Activated T-helper 2 cell treated with anti-CD3 and anti-CD28 coated beads, Interferon-gamma antibody, Interleukin-2, Interleukin-4, amounts not matched to agents 10 μg/mL and 5 μg/mL and 100 μg/mL, durations not matched to agents 14 hours and 24 hours and 36 hours (primary cell): ENCODE data around the gene CCDC171. TPM values are rescaled to one million over a fixed set of nuclear protein-coding genes. Genes with fewer than 3 reads are reported as not detected.

Experiments used
- DNase-seq: peaks from one replicate; pipeline ENCODE4 v3.0.0; 2021; ENCODE audit warnings: low spot score
- H3K27ac Mint-ChIP-seq: one replicate; pipeline ENCODE4 v1.8.0; 2021; ENCODE audit warnings: mixed read lengths
- H3K27me3 Mint-ChIP-seq: one replicate; pipeline ENCODE4 v1.8.0; 2021; ENCODE audit warnings: low read depth, mixed read lengths
- H3K36me3 Mint-ChIP-seq: one replicate; pipeline ENCODE4 v1.8.0; 2021; ENCODE audit warnings: low read depth, mixed read lengths
- H3K4me1 Mint-ChIP-seq: one replicate; pipeline ENCODE4 v1.8.0; 2021; ENCODE audit warnings: low read depth, mixed read lengths
- H3K4me3 Mint-ChIP-seq: one replicate; pipeline ENCODE4 v1.8.0; 2021; ENCODE audit warnings: low read depth, mild to moderate bottlenecking, moderate library complexity, mixed read lengths
- H3K9me3 Mint-ChIP-seq: one replicate; pipeline ENCODE4 v1.8.0; 2021; ENCODE audit warnings: mixed read lengths
- intact Hi-C: fragments of 100-400 bp; cut with micrococcal nuclease; formaldehyde crosslinking; loops from one replicate; pipeline ENCODE4 v1.15.1; 2023
- total RNA-seq: library from RNA; stranded (reverse); gene quantifications from 2 replicates; pipeline ENCODE4 v1.2.3, GENCODE V29; 2022

Gene CCDC171
- total RNA-seq, 1 donor from 2014 or later: 1.8 TPM

DNA sequence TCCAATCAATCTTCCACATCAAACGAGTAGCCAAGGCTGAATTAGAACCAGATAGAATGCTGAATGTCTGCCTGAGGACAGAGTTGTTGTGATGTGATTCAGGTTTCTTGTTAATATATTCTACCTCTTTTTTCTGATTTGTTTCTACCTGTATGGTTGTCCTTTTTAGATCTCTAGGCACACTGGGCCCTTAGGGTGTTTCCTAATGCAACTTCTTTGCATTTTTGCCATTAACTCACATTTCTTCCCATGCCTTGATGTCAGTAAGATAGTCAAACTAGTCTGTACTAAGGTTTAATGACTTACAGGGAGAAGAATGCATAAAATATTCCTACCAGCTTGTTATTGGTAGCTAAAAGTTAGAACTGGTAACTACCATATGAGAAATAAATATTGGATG is 413.6 kb downstream of the CCDC171 start:
- Mint-ChIP-seq H3K27ac (no peak overlapping the region), H3K36me3 (no peaks in the 10 kb centered on the region), H3K27me3 (no peaks in the 10 kb centered on the region), H3K4me3 (no peak overlapping the region), H3K9me3 (no peaks in the 10 kb centered on the region), H3K4me1 (no peaks in the 10 kb centered on the region)
- DNase-seq: no peak
- intact Hi-C loops: no loop called here

DNA sequence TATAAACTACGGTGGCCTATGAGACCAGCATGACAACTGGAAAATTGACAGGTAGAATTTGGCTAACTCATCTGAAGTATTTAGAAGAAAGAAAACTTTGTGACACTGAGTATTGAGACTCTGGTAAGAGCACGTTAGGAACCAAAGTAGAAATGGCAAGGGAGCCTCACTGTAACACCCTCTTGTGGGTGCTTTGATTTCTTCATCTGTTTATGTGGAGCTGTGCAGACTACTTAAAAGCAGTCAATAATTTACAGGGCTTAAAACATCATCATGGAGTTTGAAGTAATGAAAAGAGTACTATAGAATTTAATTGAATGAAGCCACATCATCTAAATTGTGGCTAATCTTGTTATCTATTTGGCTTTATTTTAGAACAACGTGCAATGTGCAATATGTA is 414.2 kb downstream of the CCDC171 start:
- intact Hi-C loops: no loop called here
- no peak for DNase-seq
- H3K27me3 Mint-ChIP-seq: no peaks in the 10 kb centered on the region
- no peaks in the 10 kb centered on the region for H3K4me1 Mint-ChIP-seq
- no peaks in the 10 kb centered on the region for H3K9me3 Mint-ChIP-seq
- no peaks in the 10 kb centered on the region for H3K36me3 Mint-ChIP-seq
- no peak overlapping the region for H3K27ac Mint-ChIP-seq
- no peak overlapping the region for H3K4me3 Mint-ChIP-seq

DNA sequence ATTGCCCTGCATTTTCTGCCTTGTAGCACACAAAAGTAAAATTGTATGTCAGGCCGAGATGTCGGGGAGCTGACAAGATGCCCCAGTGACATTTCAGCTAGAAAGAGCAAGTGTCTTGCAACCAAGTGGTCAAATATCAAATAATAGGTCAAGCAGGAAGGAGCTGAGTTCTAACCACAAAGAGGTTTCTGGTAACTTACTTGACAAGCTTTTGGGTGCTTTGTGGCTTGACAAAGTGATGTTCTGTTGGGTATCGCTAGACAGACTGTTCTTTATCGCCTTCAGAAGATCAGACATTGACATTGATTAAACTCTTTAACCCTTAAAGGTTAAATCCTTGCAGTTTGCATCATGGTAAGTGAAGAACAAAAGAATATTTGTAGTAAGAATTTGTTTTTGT is 419.9 kb downstream of the CCDC171 start:
- H3K27ac Mint-ChIP-seq: no peak overlapping the region
- DNase-seq: no peak
- no peak overlapping the region for H3K4me3 Mint-ChIP-seq
- H3K9me3 Mint-ChIP-seq: no peaks in the 10 kb centered on the region
- no peaks in the 10 kb centered on the region for H3K27me3 Mint-ChIP-seq
- intact Hi-C loops: no loop called here
- H3K36me3 Mint-ChIP-seq: no peaks in the 10 kb centered on the region
- H3K4me1 Mint-ChIP-seq: no peaks in the 10 kb centered on the region

- Mint-ChIP-seq H3K4me1 (no peaks in the 10 kb centered on the region), H3K36me3 (no peaks in the 10 kb centered on the region), H3K27ac (no peak overlapping the region), H3K9me3 (no peaks in the 10 kb centered on the region), H3K27me3 (no peaks in the 10 kb centered on the region), H3K4me3 (no peak overlapping the region)
- intact Hi-C loops: no loop called here
- no peak for DNase-seq
Measured at GRCh38 chr9:15975101-15975778, 422.4 kb downstream of the CCDC171 start.

GRCh38 chr9:15977438-15977837 is 424.6 kb downstream of the CCDC171 start:
- Mint-ChIP-seq H3K4me3 (no peak overlapping the region), H3K27ac (no peak overlapping the region), H3K9me3 (no peaks in the 10 kb centered on the region), H3K27me3 (no peaks in the 10 kb centered on the region), H3K4me1 (no peaks in the 10 kb centered on the region), H3K36me3 (no peaks in the 10 kb centered on the region)
- no peak for DNase-seq
- intact Hi-C loops: no loop called here

- Mint-ChIP-seq H3K27ac (no peak overlapping the region), H3K9me3 (no peaks in the 10 kb centered on the region), H3K36me3 (no peaks in the 10 kb centered on the region), H3K27me3 (no peaks in the 10 kb centered on the region), H3K4me3 (no peak overlapping the region), H3K4me1 (no peaks in the 10 kb centered on the region)
- intact Hi-C loops: no loop called here
- no peak for DNase-seq
Measured at GRCh38 chr9:15982182-15982581, 429.3 kb downstream of the CCDC171 start.

DNA sequence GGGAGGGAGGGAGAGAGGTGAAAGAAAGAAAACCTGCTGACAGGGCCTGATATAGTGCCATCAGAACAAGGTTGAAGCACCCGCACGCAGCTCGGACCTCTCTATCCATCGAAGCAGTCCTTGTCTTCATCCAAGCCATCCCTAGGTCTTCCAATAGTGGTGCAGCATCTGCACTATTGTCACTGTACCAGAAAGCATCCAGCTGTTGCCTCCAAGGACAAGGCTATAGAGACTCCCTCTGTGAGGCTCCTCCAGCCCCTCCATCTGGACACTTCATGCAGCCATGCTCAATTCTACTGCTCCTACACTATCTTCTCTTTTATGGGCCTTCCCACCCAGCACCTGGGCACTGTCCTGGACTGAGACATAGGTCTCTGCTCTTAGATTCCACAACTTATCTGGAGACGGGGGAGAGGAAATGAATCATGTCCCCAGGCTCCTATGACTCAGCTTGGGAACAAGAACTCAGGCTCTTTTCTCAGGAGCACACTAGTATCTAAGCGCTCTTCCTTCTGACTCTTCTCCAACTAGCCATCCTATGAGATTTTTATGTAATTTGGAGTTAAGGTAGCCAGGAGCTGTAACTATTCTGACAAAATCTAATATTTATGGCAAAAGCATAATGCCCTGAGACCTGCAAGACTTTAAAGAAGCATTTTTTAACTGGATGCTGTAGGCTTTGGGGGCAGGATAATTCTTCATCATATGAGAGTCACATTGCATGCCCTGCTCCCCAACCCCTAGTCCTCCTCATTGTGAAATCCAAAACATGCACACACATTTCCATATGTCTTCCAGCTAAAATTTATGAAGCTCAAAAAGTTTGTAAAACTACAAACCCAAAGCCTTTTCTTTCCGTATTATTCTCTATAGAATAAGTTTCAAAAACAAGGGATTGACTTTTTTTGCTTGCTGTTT is 446.8 kb downstream of the CCDC171 start:
- Mint-ChIP-seq H3K27ac (no peak overlapping the region), H3K9me3 (no peaks in the 10 kb centered on the region), H3K27me3 (no peaks in the 10 kb centered on the region), H3K4me1 (no peaks in the 10 kb centered on the region), H3K36me3 (no peaks in the 10 kb centered on the region), H3K4me3 (no peak overlapping the region)
- DNase-seq: no peak
- intact Hi-C loops: no loop called here

- H3K4me3 Mint-ChIP-seq: no peak overlapping the region
- DNase-seq: no peak
- intact Hi-C loops: no loop called here
- no peaks in the 10 kb centered on the region for H3K9me3 Mint-ChIP-seq
- no peak overlapping the region for H3K27ac Mint-ChIP-seq
- H3K27me3 Mint-ChIP-seq: no peaks in the 10 kb centered on the region
- no peaks in the 10 kb centered on the region for H3K4me1 Mint-ChIP-seq
- no peaks in the 10 kb centered on the region for H3K36me3 Mint-ChIP-seq
Measured at GRCh38 chr9:16000811-16001210, 448.0 kb downstream of the CCDC171 start.

- Mint-ChIP-seq H3K36me3 (no peaks in the 10 kb centered on the region), H3K4me1 (no peaks in the 10 kb centered on the region), H3K4me3 (no peak overlapping the region)
Measured at GRCh38 chr9:16001856-16002255, 449.0 kb downstream of the CCDC171 start.

DNA sequence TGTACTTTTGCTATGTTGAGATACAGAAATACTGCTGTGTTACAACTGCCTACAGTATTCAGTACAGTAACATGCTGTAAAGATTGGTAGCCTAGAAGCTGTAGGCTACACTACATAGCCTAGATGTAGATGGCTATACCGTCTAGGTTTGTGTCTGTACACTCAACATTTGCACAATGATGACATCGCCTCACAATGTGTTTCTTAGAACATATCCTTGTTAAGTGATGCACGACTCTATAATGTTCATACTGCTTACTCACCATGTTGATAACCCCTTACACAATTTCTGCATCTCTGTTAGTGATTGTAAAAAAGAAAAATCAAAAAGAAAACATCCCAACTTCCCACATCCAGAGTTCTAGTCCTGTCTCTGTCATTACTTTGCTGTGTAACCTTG is 450.0 kb downstream of the CCDC171 start:
- no peaks in the 10 kb centered on the region for H3K9me3 Mint-ChIP-seq
- H3K4me3 Mint-ChIP-seq: no peak overlapping the region
- no peaks in the 10 kb centered on the region for H3K27me3 Mint-ChIP-seq
- H3K4me1 Mint-ChIP-seq: no peaks in the 10 kb centered on the region
- no peak for DNase-seq
- intact Hi-C loops: no loop called here
- no peak overlapping the region for H3K27ac Mint-ChIP-seq
- H3K36me3 Mint-ChIP-seq: no peaks in the 10 kb centered on the region

More at GRCh38 chr9:16001856-16002255, 449.0 kb downstream of the CCDC171 start:
- no peaks in the 10 kb centered on the region for H3K27me3 Mint-ChIP-seq
- H3K27ac Mint-ChIP-seq: no peak overlapping the region
- H3K9me3 Mint-ChIP-seq: no peaks in the 10 kb centered on the region
- intact Hi-C loops: no loop called here
- no peak for DNase-seq

- Mint-ChIP-seq H3K27ac (no peak overlapping the region), H3K27me3 (no peaks in the 10 kb centered on the region), H3K36me3 (no peaks in the 10 kb centered on the region), H3K4me1 (no peaks in the 10 kb centered on the region), H3K4me3 (no peak overlapping the region), H3K9me3 (no peaks in the 10 kb centered on the region)
- intact Hi-C loops: no loop called here
- no peak for DNase-seq
Measured at GRCh38 chr9:16003785-16004184, 450.9 kb downstream of the CCDC171 start.

GRCh38 chr9:16004613-16005012 is 451.8 kb downstream of the CCDC171 start:
- DNase-seq: no peak
- no peaks in the 10 kb centered on the region for H3K9me3 Mint-ChIP-seq
- no peaks in the 10 kb centered on the region for H3K4me1 Mint-ChIP-seq
- no peak overlapping the region for H3K4me3 Mint-ChIP-seq
- no peak overlapping the region for H3K27ac Mint-ChIP-seq
- H3K27me3 Mint-ChIP-seq: no peaks in the 10 kb centered on the region
- intact Hi-C loops: no loop called here
- no peaks in the 10 kb centered on the region for H3K36me3 Mint-ChIP-seq

GRCh38 chr9:16010221-16010620 is 457.4 kb downstream of the CCDC171 start:
- DNase-seq: no peak
- H3K27me3 Mint-ChIP-seq: no peaks in the 10 kb centered on the region
- intact Hi-C loops: no loop called here
- no peaks in the 10 kb centered on the region for H3K4me1 Mint-ChIP-seq
- H3K36me3 Mint-ChIP-seq: no peaks in the 10 kb centered on the region
- H3K9me3 Mint-ChIP-seq: no peaks in the 10 kb centered on the region
- no peak overlapping the region for H3K27ac Mint-ChIP-seq
- H3K4me3 Mint-ChIP-seq: no peak overlapping the region
